Astrocyte of the hippocampus (primary cell): ENCODE results near the gene ZFAND3.

Experiments
- DNase-seq: peaks from one replicate; pipeline ENCODE4 v3.0.0; 2011; ENCODE audit warnings: low read depth, low spot score

The ZFAND3 gene

DNA sequence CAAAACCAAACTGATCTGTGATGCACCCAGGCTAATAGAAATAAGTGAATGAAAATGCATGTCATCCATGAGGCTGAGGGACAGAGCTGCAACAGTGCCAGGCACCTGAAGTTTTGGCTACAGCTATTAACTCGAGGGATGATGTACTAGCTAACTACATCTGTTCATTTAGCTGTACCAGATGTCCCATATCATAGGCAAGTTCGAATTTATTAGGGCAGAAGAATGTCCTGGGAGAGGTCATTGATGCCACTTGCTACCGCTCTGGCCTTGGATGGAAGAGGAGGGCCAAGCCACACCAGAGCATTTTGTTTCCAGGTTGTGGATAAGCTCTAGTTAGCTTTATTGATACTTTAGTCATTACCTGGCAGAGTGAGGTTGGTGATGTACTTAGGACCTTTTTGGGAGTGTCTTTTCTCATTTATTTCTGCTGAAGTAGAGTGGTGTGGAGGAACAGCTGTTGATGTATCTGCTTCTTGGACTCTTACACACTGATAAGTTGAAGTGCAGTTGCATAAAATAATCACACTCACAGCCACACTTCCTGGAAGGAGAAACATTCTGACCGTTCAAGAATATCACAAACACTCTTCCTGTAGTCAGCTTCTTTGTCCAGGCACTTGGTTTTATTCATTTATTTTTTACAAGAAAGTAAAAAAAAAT is 8.2 kb downstream of the ZFAND3 start:
- no peak for DNase-seq

GRCh38 chr6:37830225-37830624 is 10.7 kb downstream of the ZFAND3 start:
- no peak for DNase-seq

DNA sequence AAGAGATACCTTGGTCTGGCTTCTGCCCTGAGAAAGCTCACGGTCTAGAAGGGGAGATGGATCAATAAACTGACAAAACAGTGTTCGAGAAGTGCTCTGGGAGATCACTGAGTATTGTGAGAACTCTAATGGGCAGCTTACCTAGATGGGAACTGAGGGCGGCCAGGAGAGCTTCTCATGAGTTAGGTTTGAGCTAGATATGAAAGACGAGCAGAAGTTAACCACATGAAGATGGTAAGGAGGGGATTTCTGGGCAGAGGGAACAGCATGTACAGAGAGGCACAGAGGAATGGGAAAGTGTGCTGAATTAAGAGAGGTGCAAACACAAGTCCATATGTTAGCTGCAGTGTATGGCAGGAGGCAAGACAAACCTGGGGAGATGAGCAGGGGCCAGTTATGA is 11.9 kb downstream of the ZFAND3 start:
- no peak for DNase-seq

GRCh38 chr6:37835923-37836322 is 16.4 kb downstream of the ZFAND3 start:
- no peak for DNase-seq

DNA sequence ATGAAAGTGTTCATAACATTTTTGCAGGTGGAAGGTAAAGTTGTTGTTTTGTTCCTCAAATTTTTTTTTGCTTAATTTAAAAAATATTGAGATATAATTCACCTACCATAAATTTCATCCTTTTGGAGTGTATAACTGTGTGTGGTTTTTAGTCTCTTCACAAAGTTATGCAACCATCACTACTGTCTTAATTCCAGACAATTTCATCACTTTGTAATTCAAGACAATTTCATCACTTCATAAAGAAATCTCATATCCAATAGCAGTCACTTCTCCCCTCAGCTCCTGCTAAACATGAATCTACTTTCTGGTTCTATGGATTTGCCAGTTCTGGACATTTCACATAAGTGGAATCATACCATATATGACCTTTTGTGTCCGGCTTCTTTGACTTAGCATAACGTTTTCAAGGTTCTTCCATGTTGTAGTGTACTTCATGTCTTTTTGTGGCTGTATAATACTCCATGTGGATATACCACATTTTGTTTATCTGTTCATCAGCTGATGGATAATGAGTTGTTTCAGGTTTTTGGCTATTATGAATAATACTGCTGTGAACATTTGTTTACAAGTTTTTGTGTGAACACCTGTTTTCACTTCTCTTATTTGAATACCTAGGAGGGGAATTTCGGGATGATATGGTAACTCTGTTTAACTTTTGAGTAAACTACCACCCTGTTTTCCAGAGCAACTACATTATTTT is 18.8 kb downstream of the ZFAND3 start:
- no peak for DNase-seq

DNA sequence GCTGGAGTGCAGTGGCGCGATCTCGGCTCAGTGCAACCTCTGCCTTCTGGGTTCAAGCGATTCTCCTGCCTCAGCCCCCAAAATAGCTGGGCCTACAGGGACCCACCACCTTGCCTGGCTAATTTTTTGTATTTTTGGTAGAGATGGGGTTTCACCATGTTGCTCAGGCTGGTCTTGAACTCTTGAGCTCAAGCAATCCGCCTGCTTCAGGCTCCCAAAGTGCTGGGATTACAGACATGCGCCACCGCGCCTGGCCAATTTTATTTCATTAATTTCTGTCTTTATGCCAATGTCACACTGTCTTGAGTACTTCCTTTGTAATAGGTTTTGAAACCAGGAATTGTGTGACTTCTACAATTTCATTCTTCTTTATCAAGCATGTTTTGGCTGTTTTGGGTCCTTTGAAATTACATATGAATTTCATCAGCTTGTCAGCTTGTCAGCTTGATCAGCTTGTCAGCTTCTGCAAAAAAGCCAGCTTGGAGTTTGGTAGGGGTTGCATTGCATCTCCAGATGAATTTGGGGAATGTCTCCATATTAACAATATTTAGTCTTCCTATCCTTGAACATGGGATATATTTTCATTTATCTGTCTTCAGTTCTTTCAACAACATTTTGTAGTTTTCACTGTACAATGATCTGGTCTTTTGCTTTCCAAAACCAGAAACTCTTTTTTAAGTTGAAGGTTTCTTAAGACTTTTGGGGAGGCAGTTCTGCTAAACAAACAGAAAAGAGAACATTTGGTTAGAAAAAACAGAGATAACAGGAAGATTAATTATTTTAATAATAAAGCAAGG is 20.8 kb downstream of the ZFAND3 start:
- DNase-seq, result no peak

DNA sequence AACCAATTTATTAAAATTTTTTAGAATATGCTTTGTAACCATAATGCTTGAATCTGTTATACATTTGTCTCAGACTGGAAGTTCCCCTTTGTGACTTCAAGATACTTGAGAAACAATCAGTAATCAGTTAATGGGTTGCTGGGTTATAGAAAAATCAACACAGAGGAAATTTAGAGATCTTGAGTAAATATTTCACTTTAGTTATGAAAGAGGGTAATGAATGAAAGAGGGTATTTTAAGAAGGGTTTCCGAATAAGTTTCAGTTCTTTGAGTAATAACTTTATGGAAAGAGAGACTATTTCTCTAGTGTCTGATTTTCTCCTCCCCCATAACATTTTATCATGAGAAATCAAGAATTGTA is 21.4 kb downstream of the ZFAND3 start:
- no peak for DNase-seq

DNA sequence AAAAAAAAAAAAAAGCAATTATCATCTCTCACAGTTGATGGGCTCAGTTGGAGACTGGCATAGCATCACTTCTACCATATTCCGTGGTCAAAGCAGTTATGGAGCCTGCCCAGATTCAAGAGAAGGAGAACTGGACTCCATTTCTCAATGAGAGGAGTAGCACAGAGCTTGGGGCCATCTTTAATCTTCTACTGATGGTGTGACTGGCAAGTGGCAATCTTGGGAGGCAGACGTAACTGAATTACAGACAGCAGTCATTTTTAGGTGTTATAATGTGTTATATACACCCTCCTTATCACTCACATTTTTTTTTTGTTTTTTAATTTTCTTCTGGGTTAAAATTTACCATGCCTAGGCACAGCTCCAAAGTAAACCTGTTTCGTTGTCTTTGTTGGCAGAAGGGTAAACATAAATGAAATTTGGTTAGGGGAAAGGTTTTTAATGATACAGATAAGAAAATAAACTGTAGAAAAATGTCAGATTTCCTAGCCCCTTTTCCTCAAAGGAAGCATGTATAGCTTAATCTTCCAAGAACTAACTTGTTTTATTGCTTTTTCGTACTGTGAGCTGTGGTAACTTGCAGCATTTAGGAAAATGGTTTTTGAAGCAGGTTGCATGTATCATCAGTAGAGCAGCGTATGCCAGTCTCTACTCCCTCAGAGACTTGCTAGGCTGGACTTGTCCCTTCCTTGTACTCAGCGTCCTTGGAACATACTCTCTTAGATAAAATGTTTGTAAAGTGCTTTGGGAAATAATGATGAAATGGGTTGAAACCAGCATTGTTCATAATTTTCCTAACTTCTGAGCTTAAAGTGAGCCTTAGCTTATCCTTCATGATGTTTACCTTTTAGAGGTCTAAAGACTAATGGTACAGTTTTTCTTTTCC is 25.7 kb downstream of the ZFAND3 start:
- DNase-seq, result no peak

DNA sequence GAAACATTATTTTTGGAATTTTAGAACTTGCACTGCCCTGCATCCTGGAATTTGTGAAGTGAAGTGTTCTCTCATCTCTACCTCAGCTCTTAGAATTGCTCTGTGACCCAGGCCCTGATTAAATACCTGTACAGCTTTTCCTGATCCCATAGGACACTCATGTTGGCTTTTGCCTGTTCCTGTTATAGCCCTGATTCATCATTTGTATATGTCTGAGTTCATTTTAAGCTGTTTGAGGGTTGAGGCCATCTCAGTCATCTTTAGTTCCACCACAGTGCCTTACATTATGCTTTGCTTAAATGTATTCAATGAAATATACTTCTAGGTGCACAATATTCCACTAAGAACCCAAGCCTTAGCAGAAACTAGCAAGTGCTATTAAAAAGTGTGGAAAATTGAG is 26.4 kb downstream of the ZFAND3 start:
- no peak for DNase-seq

DNA sequence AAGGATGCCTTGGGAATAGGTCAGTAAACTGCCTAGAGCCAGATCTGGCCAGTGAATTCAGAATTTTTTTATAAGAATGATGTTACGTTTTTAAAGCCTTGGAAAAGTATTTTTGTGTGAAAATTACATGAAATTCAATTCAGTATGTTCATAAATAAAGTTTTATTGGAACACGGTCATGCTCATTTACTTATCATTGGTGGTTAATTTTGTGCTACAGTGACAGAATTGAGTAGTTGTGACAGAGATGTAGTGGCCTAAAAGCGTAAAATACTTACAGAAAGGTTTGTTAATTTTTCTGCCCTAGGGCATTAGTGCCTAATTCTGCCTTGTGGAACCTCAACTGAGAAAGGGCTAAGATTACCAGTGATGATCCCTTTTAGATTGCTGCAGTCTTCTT is 28.2 kb downstream of the ZFAND3 start:
- DNase-seq, result no peak

DNA sequence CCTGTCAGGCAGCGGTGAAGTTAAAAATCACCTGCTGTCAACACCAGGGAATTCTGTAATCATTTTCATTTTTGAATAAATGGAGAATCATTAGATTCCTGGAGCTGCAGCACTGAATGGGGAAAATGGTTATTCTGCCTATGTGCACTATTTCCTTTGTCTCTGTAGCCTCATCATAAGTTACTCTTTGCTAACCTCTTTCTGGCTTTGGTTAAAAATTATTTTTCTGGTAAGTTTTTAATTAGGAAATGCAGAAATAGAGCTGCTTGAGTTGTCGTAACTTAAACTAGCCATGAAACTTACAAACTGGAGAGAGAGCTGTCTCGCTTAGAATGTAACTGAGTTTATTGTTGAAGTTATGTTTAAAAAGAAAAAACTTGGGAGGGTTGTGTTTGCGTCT is 28.8 kb downstream of the ZFAND3 start:
- no peak for DNase-seq

DNA sequence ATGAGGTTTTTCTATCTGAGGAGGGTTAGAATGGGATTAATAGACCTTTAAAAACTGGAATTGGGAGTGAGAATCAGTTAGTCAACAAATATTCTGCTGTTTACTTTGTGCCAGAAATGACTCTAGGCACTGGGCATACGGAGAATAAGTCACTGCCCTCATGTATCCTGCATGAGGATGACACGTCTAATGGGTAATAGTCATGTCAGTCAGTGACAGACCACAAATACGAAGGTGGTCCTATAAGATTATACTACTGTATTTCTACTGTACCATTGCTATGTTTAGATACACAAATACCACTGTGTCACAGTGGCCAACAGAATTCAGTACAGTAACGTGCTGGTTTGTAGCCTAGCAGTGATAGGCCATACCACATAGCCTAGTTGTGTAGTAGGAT is 30.7 kb downstream of the ZFAND3 start:
- no peak for DNase-seq

- DNase-seq, result no peak
These were observed 31.3 kb downstream of the ZFAND3 start for GRCh38 chr6:37850728-37851285.

GRCh38 chr6:37851997-37852524 is 32.5 kb downstream of the ZFAND3 start:
- DNase-seq, result no peak

DNA sequence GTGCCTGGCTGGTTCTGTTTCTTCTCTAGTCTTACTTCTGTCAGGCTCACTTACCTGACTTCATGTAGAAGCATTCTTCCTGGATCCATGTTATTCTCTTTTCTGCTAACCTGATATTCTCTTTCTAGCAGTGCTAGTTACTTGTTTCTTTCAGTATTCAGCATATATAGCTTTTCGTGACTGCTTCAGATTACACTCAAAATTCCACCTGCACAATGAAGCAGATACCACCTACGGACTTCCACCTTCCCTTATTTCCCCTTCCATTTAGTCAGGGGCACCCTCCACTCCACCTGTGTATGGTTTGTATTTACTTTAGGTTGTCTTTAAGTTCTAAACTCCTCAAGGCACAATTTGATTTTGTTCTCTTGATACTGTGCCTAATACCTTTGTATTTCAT is 36.8 kb downstream of the ZFAND3 start:
- no peak for DNase-seq

DNA sequence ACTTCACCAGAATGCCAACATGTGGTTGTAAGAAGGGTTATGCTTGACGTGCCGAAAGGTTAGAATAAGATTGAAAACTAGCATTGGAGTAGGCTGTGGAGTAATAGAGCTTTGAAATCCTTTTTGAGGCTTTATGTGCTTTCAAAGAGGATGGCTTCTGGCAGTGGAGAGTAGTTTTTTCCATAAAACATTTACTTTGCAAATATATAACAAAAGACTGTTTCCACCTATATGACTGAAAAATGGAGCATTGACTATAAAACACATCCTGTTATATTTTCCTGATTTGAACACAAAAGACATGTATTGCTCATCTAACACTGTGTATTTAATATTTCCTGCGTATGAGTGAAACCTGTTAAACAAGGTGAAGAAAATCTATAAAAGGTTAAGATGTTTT is 38.8 kb downstream of the ZFAND3 start:
- DNase-seq, result no peak

DNA sequence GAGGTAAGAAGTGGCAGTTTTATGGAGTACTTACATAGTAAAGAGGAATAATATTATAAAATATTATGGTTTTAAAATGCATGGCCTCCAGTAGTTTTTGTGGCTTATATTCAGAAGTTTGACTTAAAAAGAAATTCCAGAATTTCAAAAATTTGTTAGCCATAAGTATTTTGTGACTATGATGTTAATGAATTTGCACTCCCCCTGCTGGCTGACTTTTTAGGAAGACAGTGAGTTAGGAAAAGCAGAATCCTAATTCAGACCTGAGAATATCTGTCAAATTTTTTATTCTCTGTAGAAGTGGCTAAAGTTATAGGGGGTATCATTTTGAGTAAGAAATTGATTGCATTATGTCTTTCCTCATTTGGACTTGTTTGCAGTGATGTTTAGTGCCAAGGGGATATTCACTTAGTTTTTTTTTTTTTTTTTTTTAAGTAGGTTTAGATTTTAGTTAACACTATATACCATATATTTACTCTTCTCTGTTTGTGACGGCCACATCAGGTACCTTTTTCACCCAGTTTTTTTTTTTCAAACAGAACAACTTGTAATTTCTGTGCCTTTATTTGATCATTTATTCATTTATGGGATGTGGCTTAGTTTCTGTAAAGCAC is 40.8 kb downstream of the ZFAND3 start:
- peak; percentile 57 for DNase-seq

DNA sequence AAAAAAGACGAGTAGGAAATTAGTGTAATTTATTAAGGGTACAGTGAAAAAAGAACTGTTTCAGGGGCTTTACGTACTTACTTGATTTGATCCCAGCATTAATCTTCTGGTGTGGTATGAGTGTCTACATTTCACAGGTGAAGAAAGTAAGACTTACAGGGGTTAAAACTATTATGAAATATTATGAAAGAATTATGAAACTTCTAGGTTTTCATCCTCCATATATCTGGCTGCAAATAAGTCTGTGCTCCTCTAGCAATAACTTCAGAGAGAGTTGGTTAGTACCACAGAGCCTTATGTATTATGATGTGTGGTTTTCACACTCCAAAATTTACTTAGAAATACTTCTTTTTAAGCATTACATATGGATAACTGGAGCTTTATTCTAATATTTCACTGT is 41.9 kb downstream of the ZFAND3 start:
- no peak for DNase-seq

- no peak for DNase-seq
These were observed 42.9 kb downstream of the ZFAND3 start for GRCh38 chr6:37862430-37862829.

DNA sequence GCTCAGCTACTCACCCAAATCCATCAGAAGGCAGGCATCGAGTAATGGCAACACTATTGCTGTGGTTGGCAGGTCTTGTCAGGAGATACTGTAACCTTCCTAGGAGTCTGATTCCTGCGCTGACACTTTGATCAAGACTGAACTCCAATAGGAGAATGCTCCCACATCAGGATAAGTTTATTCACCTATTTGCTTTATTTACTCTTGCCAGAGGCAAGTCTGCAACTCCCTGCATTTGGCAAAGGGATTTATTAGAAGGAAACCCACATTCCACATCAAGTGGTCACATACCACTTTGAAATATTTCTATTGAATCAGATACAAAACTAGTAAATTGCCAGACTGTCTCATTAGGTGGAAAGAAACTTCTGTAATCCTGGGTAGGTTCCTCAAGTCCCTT is 43.5 kb downstream of the ZFAND3 start:
- peak; percentile 82 for DNase-seq

DNA sequence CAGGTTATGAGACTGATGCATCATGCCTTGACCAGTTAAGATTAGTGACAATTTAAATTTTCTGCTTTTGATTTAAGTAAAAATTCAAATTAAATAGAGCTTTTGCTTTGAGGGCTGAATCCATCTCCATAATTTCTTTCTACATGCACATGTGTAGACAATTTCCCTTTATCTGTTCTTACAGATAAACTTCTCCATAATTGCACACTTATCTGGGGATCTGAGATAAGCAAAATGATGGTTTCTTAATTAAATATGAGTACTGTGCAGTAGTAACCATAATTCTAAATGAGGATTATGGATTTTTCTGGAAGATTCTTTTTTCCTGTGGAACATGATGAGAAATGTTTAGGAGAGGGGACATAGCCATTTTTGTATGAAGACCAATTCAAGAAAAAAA is 44.7 kb downstream of the ZFAND3 start:
- no peak for DNase-seq
